DMS114 treated with DMSO at 0.1 percent for 48 hours (cell line): ENCODE measurements around the gene TGFBR3L.
"Not testable (repeated sequence)": the region's sequence is repeated elsewhere in the genome, so short reads cannot be mapped to it uniquely, and the experiment has no call there.

Experiments
- DNase-seq: peaks from one replicate; lab custom pipeline; 2025; ENCODE audit not compliant: unreplicated experiment; lab: John Stamatoyannopoulos, UW

TGFBR3L gene

GRCh38 chr19:7916103-7916954 lies 1.7 kb downstream of the TGFBR3L start:
- no peak for DNase-seq

GRCh38 chr19:7916955-7917266 lies 2.3 kb downstream of the TGFBR3L start:
- no peak for DNase-seq

- no peak for DNase-seq
Measured at GRCh38 chr19:7917267-7918061, 2.8 kb downstream of the TGFBR3L start.

- DNase-seq: not testable (repeated sequence)
Measured at GRCh38 chr19:7918062-7918614, 3.5 kb downstream of the TGFBR3L start.

GRCh38 chr19:7918615-7919421 lies 4.2 kb downstream of the TGFBR3L start:
- no peak for DNase-seq

- peak; percentile 74 for DNase-seq
Measured at GRCh38 chr19:7919610-7920518, 5.2 kb downstream of the TGFBR3L start, which contains the start of gene SNAPC2. TSS of gene SNAPC2 (plus strand) at chr19:7920338. CDS start at chr19:7920367, 29 bp downstream.

- peak; percentile 82 for DNase-seq
Measured at GRCh38 chr19:7920519-7921301, 6.1 kb downstream of the TGFBR3L start.

GRCh38 chr19:7921302-7921966 lies 6.8 kb downstream of the TGFBR3L start:
- DNase-seq: no peak

GRCh38 chr19:7921967-7922835 lies 7.6 kb downstream of the TGFBR3L start:
- DNase-seq: no peak

GRCh38 chr19:7922836-7923195 lies 8.2 kb downstream of the TGFBR3L start:
- DNase-seq: no peak

- no peak for DNase-seq
Measured at GRCh38 chr19:7923295-7924191, 8.9 kb downstream of the TGFBR3L start.

GRCh38 chr19:7924241-7924640 lies 9.6 kb downstream of the TGFBR3L start:
- no peak for DNase-seq

GRCh38 chr19:7924651-7925170 lies 10.1 kb downstream of the TGFBR3L start:
- no peak for DNase-seq

GRCh38 chr19:7925171-7925851 lies 10.7 kb downstream of the TGFBR3L start:
- DNase-seq: peak; percentile 41

GRCh38 chr19:7926021-7926726 lies 11.5 kb downstream of the TGFBR3L start, which contains the start of gene CTXN1:
TSS of gene CTXN1 (minus strand) at chr19:7926135. CDS start at chr19:7925538, 597 bp downstream.
- DNase-seq: no peak
